ENCODE results near the gene KIF4B. TPM values are rescaled to one million over a fixed set of nuclear protein-coding genes. Genes with fewer than 3 reads are reported as not detected.

The KIF4B gene
- total RNA-seq, 4 donors from 2014 or later, result not detected

GRCh38 chr5:155050384-155051019 is 36.9 kb downstream of the KIF4B start:
- no peak for DNase-seq
- intact Hi-C loops (cut with DNase I), result no loop called here

GRCh38 chr5:155052532-155052931 is 39.0 kb downstream of the KIF4B start:
- no peaks in the 10 kb centered on the region for H3K36me3 ChIP-seq
- no peaks in the 10 kb centered on the region for H3K9me3 ChIP-seq
- H3K27me3 ChIP-seq, result no peaks in the 10 kb centered on the region
- no peak for DNase-seq
- WGBS, 2 donors, result 68 to 86% methylated on average over 4 of the region's 4 CpGs
- no peak overlapping the region for H3K27ac ChIP-seq
- no peaks in the 10 kb centered on the region for H3K4me1 ChIP-seq
- TF ChIP-seq CTCF (IDR thresholded peaks at IDR 0.05), result no peak
- no peak for TF ChIP-seq POLR2A (IDR thresholded peaks at IDR 0.05)
- no peak overlapping the region for H3K4me3 ChIP-seq (replicated peaks in 1 of 3)
- intact Hi-C loops (cut with DNase I), result no loop called here

More at GRCh38 chr5:155050384-155051019, 36.9 kb downstream of the KIF4B start:
- H3K36me3 ChIP-seq, result no peaks in the 10 kb centered on the region
- no peaks in the 10 kb centered on the region for H3K27me3 ChIP-seq
- no peaks in the 10 kb centered on the region for H3K9me3 ChIP-seq
- H3K4me1 ChIP-seq, result no peaks in the 10 kb centered on the region
- WGBS, 2 donors, result 77 to 78% methylated on average over 5 of the region's 5 CpGs
- TF ChIP-seq CTCF (IDR thresholded peaks at IDR 0.05), result no peak
- no peak for TF ChIP-seq POLR2A (IDR thresholded peaks at IDR 0.05)
- H3K27ac ChIP-seq, result no peak overlapping the region
- H3K4me3 ChIP-seq (replicated peaks in 1 of 3), result no peak overlapping the region

- intact Hi-C loops (cut with DNase I), result no loop called here
- H3K9me3 ChIP-seq, result no peaks in the 10 kb centered on the region
- H3K27ac ChIP-seq, result no peak overlapping the region
- TF ChIP-seq CTCF (IDR thresholded peaks at IDR 0.05) (no peak), POLR2A (IDR thresholded peaks at IDR 0.05) (no peak)
- no peaks in the 10 kb centered on the region for H3K27me3 ChIP-seq
- WGBS, 2 donors, result 29 to 41% methylated on average over 4 of the region's 4 CpGs
- peak in 1 of 2 donors; percentile 3 for DNase-seq
- H3K36me3 ChIP-seq, result no peaks in the 10 kb centered on the region
- H3K4me3 ChIP-seq (replicated peaks in 1 of 3), result no peak overlapping the region
- H3K4me1 ChIP-seq, result no peaks in the 10 kb centered on the region
Measured at GRCh38 chr5:155053501-155053900, 39.9 kb downstream of the KIF4B start.

DNA sequence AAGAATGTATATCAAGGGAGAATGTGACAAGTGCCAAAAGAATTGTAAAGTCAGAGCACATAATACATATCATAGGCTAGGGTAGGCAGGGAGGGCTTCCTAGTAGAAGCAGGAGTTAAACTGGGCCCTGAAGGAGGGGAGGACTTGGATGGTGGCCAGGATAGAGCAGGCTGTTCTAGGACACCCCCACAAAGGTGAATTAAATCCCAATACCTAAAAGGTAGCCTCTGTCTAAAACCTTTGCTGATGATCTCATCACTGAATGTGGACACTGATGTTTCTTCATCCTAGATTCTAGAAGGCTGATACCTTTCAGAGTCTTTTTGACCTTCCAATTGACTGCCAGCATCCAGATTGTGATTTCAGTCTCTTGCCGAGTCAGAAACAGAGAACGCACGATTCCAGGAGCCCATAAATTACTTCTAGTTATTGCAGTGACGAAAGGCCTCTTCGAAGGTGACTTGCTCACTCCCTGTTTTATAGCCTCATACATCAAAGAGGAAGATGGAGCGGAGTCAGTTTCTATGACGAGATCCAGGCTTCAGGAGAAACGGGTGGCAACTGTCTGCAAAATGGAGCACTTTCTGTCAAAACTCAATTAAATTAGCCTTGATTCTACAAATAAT is 43.2 kb downstream of the KIF4B start:
- intact Hi-C loops (cut with DNase I), result no loop called here
- 80 to 91% methylated on average over 8 of the region's 8 CpGs for WGBS, 2 donors
- Histone ChIP-seq H3K4me3 (replicated peaks in 1 of 3) (no peak overlapping the region), H3K9me3 (no peaks in the 10 kb centered on the region), H3K36me3 (no peaks in the 10 kb centered on the region), H3K4me1 (no peaks in the 10 kb centered on the region), H3K27ac (no peak overlapping the region), H3K27me3 (no peaks in the 10 kb centered on the region)
- DNase-seq, result no peak
- TF ChIP-seq CTCF (IDR thresholded peaks at IDR 0.05) (no peak), POLR2A (IDR thresholded peaks at IDR 0.05) (no peak)

- TF ChIP-seq CTCF (IDR thresholded peaks at IDR 0.05), result no peak
- no peak for TF ChIP-seq POLR2A (IDR thresholded peaks at IDR 0.05)
- Histone ChIP-seq H3K36me3 (no peaks in the 10 kb centered on the region), H3K4me3 (replicated peaks in 1 of 3) (no peak overlapping the region), H3K4me1 (no peaks in the 10 kb centered on the region), H3K9me3 (no peaks in the 10 kb centered on the region), H3K27ac (no peak overlapping the region), H3K27me3 (no peaks in the 10 kb centered on the region)
- no peak for DNase-seq
- intact Hi-C loops (cut with DNase I), result no loop called here
- WGBS, 2 donors, result 84 to 89% methylated on average over 1 of the region's 1 CpG
Measured at GRCh38 chr5:155057626-155058025, 44.1 kb downstream of the KIF4B start.
